Measurements from ENCODE around the gene CEP104.
A peak's percentile ranks its signal among the peaks of the same experiment; 100 is the strongest.

Gene CEP104

GRCh38 chr1:3903141-3904005 lies 46.4 kb upstream of the CEP104 start:
- H3K27ac ChIP-seq: no peak overlapping the region
- TF ChIP-seq CTCF (conservative IDR thresholded peaks at IDR 0.05): no peak

GRCh38 chr1:3902571-3903091 lies 45.6 kb upstream of the CEP104 start:
- H3K27ac ChIP-seq: no peak overlapping the region; the same call in 1 of the 2 replicates
- no peak for TF ChIP-seq CTCF (conservative IDR thresholded peaks at IDR 0.05)

- peak overlapping the region; percentile 99; the same call in 1 of the 2 replicates for H3K27ac ChIP-seq
- TF ChIP-seq CTCF (conservative IDR thresholded peaks at IDR 0.05): no peak
These were observed 45.1 kb upstream of the CEP104 start for GRCh38 chr1:3902111-3902511.

GRCh38 chr1:3900969-3901529 lies 44.0 kb upstream of the CEP104 start:
- TF ChIP-seq CTCF (conservative IDR thresholded peaks at IDR 0.05): no peak
- peak overlapping the region; percentile 99 for H3K27ac ChIP-seq

- peak within 1 kb of the TSS; percentile 99 for H3K27ac ChIP-seq
- TF ChIP-seq CTCF (conservative IDR thresholded peaks at IDR 0.05): no peak
These were observed 43.3 kb upstream of the CEP104 start, which contains the start of gene C1orf174 for GRCh38 chr1:3900150-3900968. Gene C1orf174, minus strand, starts transcription at chr1:3900272. Its CDS starts 86 bp downstream, at chr1:3900186.

- no peak for TF ChIP-seq CTCF (conservative IDR thresholded peaks at IDR 0.05)
- peak overlapping the region; percentile 99 for H3K27ac ChIP-seq
These were observed 42.7 kb upstream of the CEP104 start for GRCh38 chr1:3899754-3900149.
